IPS-18c (cell line): Measurements from ENCODE around the gene VASN.

ENCODE experiments used
- H3K4me3 ChIP-seq: 2 replicates; pipeline ENCODE4 v1.7.0; 2013; ENCODE audit warnings: low read depth, mild to moderate bottlenecking, low read length, moderate library complexity; ENCODE audit not compliant: insufficient read depth
- H3K9me3 ChIP-seq: one replicate; pipeline ENCODE4 v1.6.1; 2013; ENCODE audit warnings: mild to moderate bottlenecking, low read length, moderate library complexity; ENCODE audit not compliant: control insufficient read depth, insufficient read depth

The VASN gene

GRCh38 chr16:4416200-4417032, 44.8 kb downstream of the VASN start, which contains the start of gene CORO7:
Gene CORO7 (minus strand): TSS chr16:4416596. CDS start chr16:4416518, 78 bp downstream.
- H3K9me3 ChIP-seq, result peaks cover 2% of the 10 kb centered on the region

DNA sequence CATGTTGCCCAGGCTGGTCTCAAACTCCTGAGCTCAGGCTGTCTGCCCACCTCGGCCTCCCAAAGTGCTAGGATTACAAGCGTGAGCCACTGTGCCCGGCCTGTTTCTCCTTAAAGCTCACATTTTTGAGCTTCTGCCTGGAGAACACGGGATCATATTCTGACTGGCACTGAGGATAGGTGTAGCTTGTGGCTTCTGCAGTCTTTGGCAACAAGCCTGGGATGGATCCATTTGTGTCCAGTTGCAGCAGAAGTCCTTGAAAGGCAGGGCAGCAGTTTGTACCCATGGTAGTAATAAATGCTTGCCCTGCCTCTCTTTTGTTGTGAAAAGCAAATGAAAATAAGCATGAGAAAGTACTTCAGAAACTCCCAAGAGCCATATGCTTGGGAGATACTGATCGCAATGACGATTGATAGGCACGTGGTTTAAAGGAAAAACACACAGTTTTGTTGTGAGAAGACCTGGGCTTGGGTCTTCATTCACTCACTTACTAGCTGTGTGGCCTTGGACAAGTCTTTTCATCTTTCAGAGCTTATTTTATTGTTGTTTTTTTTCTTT, 47.8 kb downstream of the VASN start:
- H3K9me3 ChIP-seq, result no peaks in the 10 kb centered on the region
- H3K4me3 ChIP-seq, result no peak overlapping the region

More at GRCh38 chr16:4416200-4417032, 44.8 kb downstream of the VASN start, which contains the start of gene CORO7:
- peak within 1 kb of the TSS; percentile 82 for H3K4me3 ChIP-seq

- Histone ChIP-seq H3K4me3 (no peak overlapping the region), H3K9me3 (no peaks in the 10 kb centered on the region)
Observed at GRCh38 chr16:4420505-4421105, 49.0 kb downstream of the VASN start.

GRCh38 chr16:4425378-4426020, 53.9 kb downstream of the VASN start, which contains the start of gene DNAJA3:
Gene DNAJA3 (plus strand): TSS chr16:4425868. CDS start chr16:4425882, 14 bp downstream.
- Histone ChIP-seq H3K4me3 (peak within 1 kb of the TSS; percentile 61), H3K9me3 (no peaks in the 10 kb centered on the region)

GRCh38 chr16:4426021-4426684, 54.5 kb downstream of the VASN start:
- Histone ChIP-seq H3K9me3 (no peaks in the 10 kb centered on the region), H3K4me3 (peak overlapping the region; percentile 61)

GRCh38 chr16:4426722-4427372, 55.2 kb downstream of the VASN start:
- no peaks in the 10 kb centered on the region for H3K9me3 ChIP-seq
- H3K4me3 ChIP-seq, result peak overlapping the region; percentile 61

DNA sequence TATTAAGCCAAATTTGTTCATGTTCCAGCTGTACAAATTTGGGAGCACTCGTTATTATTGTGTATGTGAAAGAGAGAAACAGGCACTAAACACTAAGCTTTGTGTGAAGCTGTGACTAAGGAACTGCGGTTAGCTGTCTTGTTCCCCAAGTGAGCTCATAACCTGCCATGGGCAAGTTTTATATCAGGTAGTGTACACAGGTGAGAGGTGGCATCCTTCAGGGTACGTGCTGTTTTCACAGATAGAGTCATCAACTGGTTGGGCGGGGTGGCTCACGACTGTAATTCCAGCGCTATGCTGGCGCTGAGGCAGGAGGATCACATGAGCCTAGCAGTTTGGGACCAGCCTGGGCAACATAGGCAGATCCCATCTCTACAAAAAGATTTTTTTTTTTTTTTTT, 56.9 kb downstream of the VASN start:
- H3K9me3 ChIP-seq, result no peaks in the 10 kb centered on the region
- H3K4me3 ChIP-seq, result no peak overlapping the region

GRCh38 chr16:4431023-4431422, 59.4 kb downstream of the VASN start:
- Histone ChIP-seq H3K4me3 (no peak overlapping the region), H3K9me3 (no peaks in the 10 kb centered on the region)
